Measurements from ENCODE around the gene FZR1. TPM values are rescaled to one million over a fixed set of nuclear protein-coding genes. Genes with fewer than 3 reads are reported as not detected.

The FZR1 gene
- total and polyA plus RNA-seq, 9 of the 15 experiments (the other 6 are each of a cell fraction or from before 2014, with no cell fraction given): 0.18 to 48.0 (median 22.2) TPM

DNA sequence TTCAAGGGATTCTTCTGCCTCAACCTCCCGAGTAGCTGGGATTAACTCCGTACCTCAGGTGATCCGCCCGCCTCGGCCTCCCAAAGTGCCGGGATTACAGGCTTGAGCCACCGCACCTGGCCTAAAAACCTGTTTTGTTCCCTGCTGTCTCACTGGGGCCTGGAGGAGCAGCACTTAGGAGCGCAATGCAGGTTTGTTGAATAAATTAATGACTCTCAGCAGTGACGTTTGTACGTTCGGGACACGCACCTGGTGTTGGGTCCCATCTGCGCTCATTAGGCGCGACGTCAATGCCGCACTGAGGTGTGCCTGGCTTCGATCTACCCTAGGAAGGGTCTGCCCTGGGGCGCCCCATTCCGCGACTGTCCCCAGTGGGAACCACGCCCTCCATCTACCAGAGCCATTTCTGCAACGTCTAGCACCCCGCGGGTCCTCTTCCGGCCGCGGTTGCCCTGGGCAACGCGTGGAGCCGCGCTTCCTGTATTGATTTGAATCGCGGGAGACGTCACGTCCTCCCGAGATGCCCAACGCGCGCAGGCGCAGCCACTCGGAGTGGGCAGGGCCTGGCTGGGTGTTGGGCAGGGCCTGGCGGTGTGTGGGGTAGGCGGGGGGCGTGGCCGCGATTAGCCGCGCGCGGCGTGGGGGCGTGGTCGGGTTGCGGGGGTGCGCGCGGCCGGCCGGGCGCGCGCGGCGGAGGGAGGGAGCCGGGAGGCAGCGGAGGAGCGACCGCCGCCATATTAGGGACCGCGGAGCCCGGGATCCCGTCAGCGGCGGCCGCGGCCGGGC lies at the start of gene FZR1 (continued):
- TF ChIP-seq, protein P1, sequence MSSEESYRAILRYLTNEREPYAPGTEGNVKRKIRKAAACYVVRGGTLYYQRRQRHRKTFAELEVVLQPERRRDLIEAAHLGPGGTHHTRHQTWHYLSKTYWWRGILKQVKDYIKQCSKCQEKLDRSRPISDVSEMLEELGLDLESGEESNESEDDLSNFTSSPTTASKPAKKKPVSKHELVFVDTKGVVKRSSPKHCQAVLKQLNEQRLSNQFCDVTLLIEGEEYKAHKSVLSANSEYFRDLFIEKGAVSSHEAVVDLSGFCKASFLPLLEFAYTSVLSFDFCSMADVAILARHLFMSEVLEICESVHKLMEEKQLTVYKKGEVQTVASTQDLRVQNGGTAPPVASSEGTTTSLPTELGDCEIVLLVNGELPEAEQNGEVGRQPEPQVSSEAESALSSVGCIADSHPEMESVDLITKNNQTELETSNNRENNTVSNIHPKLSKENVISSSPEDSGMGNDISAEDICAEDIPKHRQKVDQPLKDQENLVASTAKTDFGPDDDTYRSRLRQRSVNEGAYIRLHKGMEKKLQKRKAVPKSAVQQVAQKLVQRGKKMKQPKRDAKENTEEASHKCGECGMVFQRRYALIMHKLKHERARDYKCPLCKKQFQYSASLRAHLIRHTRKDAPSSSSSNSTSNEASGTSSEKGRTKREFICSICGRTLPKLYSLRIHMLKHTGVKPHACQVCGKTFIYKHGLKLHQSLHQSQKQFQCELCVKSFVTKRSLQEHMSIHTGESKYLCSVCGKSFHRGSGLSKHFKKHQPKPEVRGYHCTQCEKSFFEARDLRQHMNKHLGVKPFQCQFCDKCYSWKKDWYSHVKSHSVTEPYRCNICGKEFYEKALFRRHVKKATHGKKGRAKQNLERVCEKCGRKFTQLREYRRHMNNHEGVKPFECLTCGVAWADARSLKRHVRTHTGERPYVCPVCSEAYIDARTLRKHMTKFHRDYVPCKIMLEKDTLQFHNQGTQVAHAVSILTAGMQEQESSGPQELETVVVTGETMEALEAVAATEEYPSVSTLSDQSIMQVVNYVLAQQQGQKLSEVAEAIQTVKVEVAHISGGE (CRISPR knock-in tag; IDR thresholded peaks at IDR 0.05): peak in 2 of 3 experiments; percentile 25 to 62; a peak in 1 of 6 replicates
- TF ChIP-seq SETDB1 (IDR thresholded peaks at IDR 0.05; ENCODE audit: low read length) (peak; percentile 42), KDM5B (IDR thresholded peaks at IDR 0.05; ENCODE audit: insufficient replicate concordance, low read depth, low read length) (peak; percentile 81), SRSF9 (IDR thresholded peaks at IDR 0.05; ENCODE audit: borderline replicate concordance, low read depth, low read length) (no peak), GTF2F1 (IDR thresholded peaks at IDR 0.05; ENCODE audit: low read depth, low read length) (no peak), PHF8 (IDR thresholded peaks at IDR 0.05; ENCODE audit: borderline replicate concordance, low read length) (peak; percentile 63; the same call in 1 of the 2 replicates), SUPT5H (IDR thresholded peaks at IDR 0.05) (peak; percentile 70), HDGF (IDR thresholded peaks at IDR 0.05) (0 out of 2 replicates have a peak, but pooled peaks have one; percentile 60), XRCC3 (IDR thresholded peaks at IDR 0.05) (no peak), CEBPB (tag; IDR thresholded peaks at IDR 0.05) (peak; percentile 75; the same call in 1 of the 2 replicates), ZC3H11A (IDR thresholded peaks at IDR 0.05; ENCODE audit: low read depth, low read length) (no peak), DMBX1 (CRISPR knock-in tag; IDR thresholded peaks at IDR 0.05; ENCODE audit: borderline replicate concordance) (no peak), KLF16 (IDR thresholded peaks at IDR 0.05) (no peak), SMC3 (conservative IDR thresholded peaks at IDR 0.05; ENCODE audit: insufficient read depth, low read depth, low read length) (no peak), ZNF347 (CRISPR knock-in tag; IDR thresholded peaks at IDR 0.05; ENCODE audit: low read depth) (no peak), KLF6 (CRISPR knock-in tag; IDR thresholded peaks at IDR 0.05; ENCODE audit: borderline replicate concordance) (peak; percentile 51; the same call in 1 of the 2 replicates), ERF (CRISPR knock-in tag; IDR thresholded peaks at IDR 0.05) (0 out of 2 replicates have a peak, but pooled peaks have one; percentile 46), CGGBP1 (CRISPR knock-in tag; IDR thresholded peaks at IDR 0.05) (no peak)
- TF ChIP-seq, protein P2, sequence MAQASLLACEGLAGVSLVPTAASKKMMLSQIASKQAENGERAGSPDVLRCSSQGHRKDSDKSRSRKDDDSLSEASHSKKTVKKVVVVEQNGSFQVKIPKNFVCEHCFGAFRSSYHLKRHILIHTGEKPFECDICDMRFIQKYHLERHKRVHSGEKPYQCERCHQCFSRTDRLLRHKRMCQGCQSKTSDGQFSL (CRISPR knock-in tag; IDR thresholded peaks at IDR 0.05): no peak
- TF ChIP-seq, protein P2 (tag; IDR thresholded peaks at IDR 0.05): no peak
- TF ChIP-seq, protein P3, sequence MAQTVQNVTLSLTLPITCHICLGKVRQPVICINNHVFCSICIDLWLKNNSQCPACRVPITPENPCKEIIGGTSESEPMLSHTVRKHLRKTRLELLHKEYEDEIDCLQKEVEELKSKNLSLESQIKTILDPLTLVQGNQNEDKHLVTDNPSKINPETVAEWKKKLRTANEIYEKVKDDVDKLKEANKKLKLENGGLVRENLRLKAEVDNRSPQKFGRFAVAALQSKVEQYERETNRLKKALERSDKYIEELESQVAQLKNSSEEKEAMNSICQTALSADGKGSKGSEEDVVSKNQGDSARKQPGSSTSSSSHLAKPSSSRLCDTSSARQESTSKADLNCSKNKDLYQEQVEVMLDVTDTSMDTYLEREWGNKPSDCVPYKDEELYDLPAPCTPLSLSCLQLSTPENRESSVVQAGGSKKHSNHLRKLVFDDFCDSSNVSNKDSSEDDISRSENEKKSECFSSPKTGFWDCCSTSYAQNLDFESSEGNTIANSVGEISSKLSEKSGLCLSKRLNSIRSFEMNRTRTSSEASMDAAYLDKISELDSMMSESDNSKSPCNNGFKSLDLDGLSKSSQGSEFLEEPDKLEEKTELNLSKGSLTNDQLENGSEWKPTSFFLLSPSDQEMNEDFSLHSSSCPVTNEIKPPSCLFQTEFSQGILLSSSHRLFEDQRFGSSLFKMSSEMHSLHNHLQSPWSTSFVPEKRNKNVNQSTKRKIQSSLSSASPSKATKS (CRISPR knock-in tag; IDR thresholded peaks at IDR 0.05): no peak
